DOHH2 (cell line): Measurements from ENCODE around the gene GLYATL1.

Experiments used
- H3F3A ChIP-seq: fragments of 200-600 bp; sonication (generic), shearing (Covaris generic); 2 replicates; pipeline ENCODE4 v1.6.0; 2016; ENCODE audit warnings: antibody characterized with exemption, mild to moderate bottlenecking; ENCODE audit not compliant: control insufficient read depth, insufficient read depth
- H3K27ac ChIP-seq: fragments of 200-600 bp; sonication (generic); 2 replicates; pipeline ENCODE4 v1.5.1; 2014; ENCODE audit warnings: low read depth, mild to moderate bottlenecking, low read length, moderate library complexity
- H3K27me3 ChIP-seq: fragments of 200-600 bp; sonication (generic); 2 replicates; pipeline ENCODE4 v1.6.1; 2014; ENCODE audit warnings: mild to moderate bottlenecking, low read length, mixed read lengths; ENCODE audit not compliant: control insufficient read depth
- H3K36me3 ChIP-seq: fragments of 200-600 bp; sonication (generic); 2 replicates; pipeline ENCODE4 v1.6.1; 2014; ENCODE audit warnings: mild to moderate bottlenecking, low read length, moderate library complexity, mixed read lengths; ENCODE audit not compliant: control insufficient read depth
- H3K4me1 ChIP-seq: fragments of 200-600 bp; sonication (generic); 2 replicates; pipeline ENCODE4 v1.6.1; 2014; ENCODE audit warnings: mild to moderate bottlenecking, low read length, mixed read lengths; ENCODE audit not compliant: control insufficient read depth
- H3K4me2 ChIP-seq: fragments of 200-600 bp; sonication (generic); 2 replicates; pipeline ENCODE4 v1.6.0; 2014; ENCODE audit warnings: mild to moderate bottlenecking, low read length, moderate library complexity
- H3K4me3 ChIP-seq: fragments of 200-600 bp; sonication (generic); 2 replicates; pipeline ENCODE4 v1.5.1; 2014; ENCODE audit warnings: mild to moderate bottlenecking, low read length, mixed read lengths
- H3K79me2 ChIP-seq: fragments of 200-600 bp; sonication (generic); 2 replicates; pipeline ENCODE4 v1.6.1; 2014; ENCODE audit warnings: mild to moderate bottlenecking, low read length, mixed read lengths; ENCODE audit not compliant: control insufficient read depth
- H3K9me2 ChIP-seq: fragments of 200-600 bp; sonication (generic); replicated peaks from 2 replicates; pipeline ENCODE4 v1.6.1; 2014; ENCODE audit warnings: mild to moderate bottlenecking, low read length, mixed read lengths; ENCODE audit not compliant: control insufficient read depth
- H3K9me3 ChIP-seq: fragments of 200-600 bp; sonication (generic); 2 replicates; pipeline ENCODE4 v1.6.1; 2014; ENCODE audit warnings: antibody characterized with exemption, low read length, mixed read lengths; ENCODE audit not compliant: control insufficient read depth, insufficient read depth
- H4K20me1 ChIP-seq: fragments of 200-600 bp; sonication (generic); 2 replicates; pipeline ENCODE4 v1.6.0; 2014; ENCODE audit warnings: low read depth, mild to moderate bottlenecking, antibody characterized with exemption, low read length, moderate library complexity; ENCODE audit not compliant: control insufficient read depth, insufficient read depth
- EZH2phosphoT487 ChIP-seq: fragments of 200-600 bp; sonication (generic); IDR thresholded peaks from 2 replicates; pipeline ENCODE4 v1.6.1; 2017; ENCODE audit warnings: borderline replicate concordance, mild to moderate bottlenecking, antibody characterized with exemption, low read length, moderate library complexity, mixed read lengths
- TF ChIP-seq, protein P1 (sequence below): fragments of 200-600 bp; sonication (generic); IDR thresholded peaks from one replicate; pipeline ENCODE4 v1.5.1; 2014; ENCODE audit warnings: antibody characterized with exemption, mild to moderate bottlenecking, low read depth, low read length; ENCODE audit not compliant: poor library complexity, severe bottlenecking

GLYATL1 gene

DNA sequence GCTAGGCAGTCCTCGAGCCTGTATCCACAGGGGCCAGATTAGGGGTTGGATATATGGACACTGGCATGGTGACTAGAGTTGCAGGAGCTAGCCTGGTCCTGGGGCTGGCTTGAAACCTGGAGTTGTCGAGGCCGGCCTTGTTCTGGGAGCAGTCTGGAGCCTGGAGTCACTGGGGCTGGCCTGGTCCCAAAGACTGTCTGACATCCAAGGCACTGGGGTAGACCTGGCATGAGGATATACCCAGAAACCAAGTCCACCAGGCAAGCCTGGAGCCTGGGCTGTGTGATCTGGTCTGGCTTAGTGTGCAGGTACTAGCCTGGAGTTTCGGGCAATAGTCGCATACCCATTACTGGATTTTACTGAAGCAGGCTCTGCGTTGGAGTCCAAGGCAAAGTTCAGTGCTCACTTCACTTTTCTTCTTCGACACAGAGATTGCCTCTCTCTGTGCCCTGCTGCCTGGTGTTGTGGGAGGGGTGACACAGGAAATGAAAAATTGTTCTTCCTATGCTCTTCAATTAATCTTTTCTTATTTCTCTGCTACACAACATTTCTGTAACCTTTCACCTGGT, 4.3 kb upstream of the GLYATL1 start:
- Histone ChIP-seq H3K27me3 (no peaks in the 10 kb centered on the region), H3K27ac (no peak overlapping the region), H3K9me3 (no peaks in the 10 kb centered on the region), H3K9me2 (no peaks in the 10 kb centered on the region), H3K79me2 (no peaks in the 10 kb centered on the region), H3K4me3 (no peak overlapping the region), H4K20me1 (no peaks in the 10 kb centered on the region), H3K4me1 (no peaks in the 10 kb centered on the region), H3F3A (no peaks in the 10 kb centered on the region), H3K4me2 (no peak overlapping the region), H3K36me3 (no peaks in the 10 kb centered on the region)
- no peak for TF ChIP-seq EZH2phosphoT487
- TF ChIP-seq, protein P1, sequence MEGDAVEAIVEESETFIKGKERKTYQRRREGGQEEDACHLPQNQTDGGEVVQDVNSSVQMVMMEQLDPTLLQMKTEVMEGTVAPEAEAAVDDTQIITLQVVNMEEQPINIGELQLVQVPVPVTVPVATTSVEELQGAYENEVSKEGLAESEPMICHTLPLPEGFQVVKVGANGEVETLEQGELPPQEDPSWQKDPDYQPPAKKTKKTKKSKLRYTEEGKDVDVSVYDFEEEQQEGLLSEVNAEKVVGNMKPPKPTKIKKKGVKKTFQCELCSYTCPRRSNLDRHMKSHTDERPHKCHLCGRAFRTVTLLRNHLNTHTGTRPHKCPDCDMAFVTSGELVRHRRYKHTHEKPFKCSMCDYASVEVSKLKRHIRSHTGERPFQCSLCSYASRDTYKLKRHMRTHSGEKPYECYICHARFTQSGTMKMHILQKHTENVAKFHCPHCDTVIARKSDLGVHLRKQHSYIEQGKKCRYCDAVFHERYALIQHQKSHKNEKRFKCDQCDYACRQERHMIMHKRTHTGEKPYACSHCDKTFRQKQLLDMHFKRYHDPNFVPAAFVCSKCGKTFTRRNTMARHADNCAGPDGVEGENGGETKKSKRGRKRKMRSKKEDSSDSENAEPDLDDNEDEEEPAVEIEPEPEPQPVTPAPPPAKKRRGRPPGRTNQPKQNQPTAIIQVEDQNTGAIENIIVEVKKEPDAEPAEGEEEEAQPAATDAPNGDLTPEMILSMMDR = no peak

DNA sequence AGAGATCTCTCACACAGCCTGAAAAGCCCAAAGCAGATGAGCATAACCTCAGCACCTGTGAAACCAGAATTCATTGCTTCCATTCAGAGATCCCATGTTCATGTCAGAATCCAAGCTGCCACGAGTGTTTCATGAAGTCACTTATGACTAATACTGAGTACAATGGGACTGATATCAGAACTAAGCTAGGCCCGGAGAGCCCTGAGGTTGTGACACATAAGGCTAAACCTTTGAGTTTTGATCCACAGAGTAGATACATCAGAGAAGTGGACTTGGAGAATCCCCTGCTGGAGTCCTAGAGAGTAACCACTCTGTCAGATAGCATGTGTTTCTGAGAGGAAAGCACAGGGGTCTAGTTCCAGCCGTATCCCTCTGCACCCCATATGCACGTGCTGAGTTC, 890 bp upstream of the GLYATL1 start:
- Histone ChIP-seq H3K27me3 (no peaks in the 10 kb centered on the region), H3K79me2 (no peaks in the 10 kb centered on the region), H3K9me3 (no peaks in the 10 kb centered on the region), H3K4me2 (no peak overlapping the region), H4K20me1 (no peaks in the 10 kb centered on the region), H3K27ac (no peak overlapping the region), H3K9me2 (no peaks in the 10 kb centered on the region), H3K36me3 (no peaks in the 10 kb centered on the region), H3K4me3 (no peak overlapping the region), H3F3A (no peaks in the 10 kb centered on the region), H3K4me1 (no peaks in the 10 kb centered on the region)
- TF ChIP-seq EZH2phosphoT487 = no peak
- TF ChIP-seq, protein P1 = no peak

DNA sequence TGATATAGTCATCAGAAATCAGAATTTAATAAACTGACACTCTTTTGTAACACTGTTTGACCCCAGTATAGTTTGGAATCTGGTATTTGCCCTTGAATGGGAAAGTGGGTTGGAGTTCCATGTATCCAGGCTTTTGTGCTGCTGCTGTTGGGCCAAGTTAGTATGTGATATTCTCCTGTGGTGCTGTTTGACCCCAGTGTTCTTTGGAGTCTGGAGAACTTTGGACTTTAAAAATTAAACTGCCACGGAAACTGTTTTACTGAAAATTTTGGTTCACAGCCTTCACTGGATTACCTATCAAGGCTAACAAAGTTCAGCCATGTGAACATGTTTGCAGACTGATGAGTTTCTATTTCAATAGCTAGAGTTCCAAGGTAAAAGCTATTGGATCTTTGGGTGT, 740 bp downstream of the GLYATL1 start:
- no peak overlapping the region for H3K4me3 ChIP-seq
- no peaks in the 10 kb centered on the region for H3K9me2 ChIP-seq
- H3F3A ChIP-seq = no peaks in the 10 kb centered on the region
- H3K27me3 ChIP-seq = no peaks in the 10 kb centered on the region
- no peaks in the 10 kb centered on the region for H4K20me1 ChIP-seq
- H3K4me1 ChIP-seq = no peaks in the 10 kb centered on the region
- TF ChIP-seq, protein P1 = no peak
- no peak for TF ChIP-seq EZH2phosphoT487
- H3K36me3 ChIP-seq = no peaks in the 10 kb centered on the region
- no peak overlapping the region for H3K4me2 ChIP-seq
- H3K9me3 ChIP-seq = no peaks in the 10 kb centered on the region
- no peak overlapping the region for H3K27ac ChIP-seq
- H3K79me2 ChIP-seq = no peaks in the 10 kb centered on the region
